Right ventricle myocardium superior (tissue), 1 donor: ENCODE results near the gene TNS1. TPM values are rescaled to one million over a fixed set of nuclear protein-coding genes. Genes with fewer than 3 reads are reported as not detected.

Experiments
- ATAC-seq: fragments of 200-7000 bp; cut with Tn5 transposase; one replicate; pipeline ENCODE4 v1.9.1; 2020; ENCODE audit warnings: mild to moderate bottlenecking; ENCODE audit not compliant: poor library complexity
- DNase-seq: peaks from one replicate; pipeline ENCODE4 v3.0.0-alpha.2; 2020
- intact Hi-C: fragments of 100-400 bp; cut with DNase I; formaldehyde crosslinking; loops from one replicate; pipeline ENCODE4 v1.11.2; 2022
- total RNA-seq: library from RNA; stranded (reverse); fragmentation: NEBNext Ultra II Directional; extraction: Animal tissue kit (Norgen Biotek cat#: 25700); gene quantifications from one replicate; pipeline ENCODE4 v1.2.1, GENCODE V29; 2021
- donor health status: DM: no; HTN: yes; CAD: no; lungs with severe emphysema.

The TNS1 gene
- total RNA-seq, 1 donor from 2014 or later = 722 TPM

- intact Hi-C loops = no loop called here
- DNase-seq (no peak), ATAC-seq (no peak)
These were observed 158.1 kb downstream of the TNS1 start for GRCh38 chr2:217844696-217845095.

GRCh38 chr2:217843324-217843723 is 159.5 kb downstream of the TNS1 start:
- no peak for DNase-seq
- intact Hi-C loops = no loop called here
- ATAC-seq = peak; percentile 49

DNA sequence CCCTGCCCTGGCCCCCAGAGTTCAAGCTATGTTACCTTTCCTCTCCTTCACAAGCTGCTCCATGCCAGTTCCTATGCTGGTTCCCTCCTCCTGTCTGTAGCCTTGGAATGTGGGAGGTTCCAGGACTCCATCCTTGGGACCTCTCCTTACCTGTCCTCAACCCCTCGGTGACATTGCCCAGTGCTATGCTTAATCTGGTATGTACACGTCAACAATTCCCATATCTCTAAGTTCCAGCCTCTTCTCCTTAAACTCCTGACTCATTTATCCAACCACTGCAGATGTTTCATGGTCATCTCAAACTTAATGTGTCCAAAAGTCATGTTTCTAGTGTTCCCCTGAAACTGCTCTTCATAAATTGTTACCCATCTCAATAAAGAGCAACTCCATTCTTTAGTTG is 160.8 kb downstream of the TNS1 start:
- intact Hi-C loops = no loop called here
- DNase-seq (no peak), ATAC-seq (no peak)

DNA sequence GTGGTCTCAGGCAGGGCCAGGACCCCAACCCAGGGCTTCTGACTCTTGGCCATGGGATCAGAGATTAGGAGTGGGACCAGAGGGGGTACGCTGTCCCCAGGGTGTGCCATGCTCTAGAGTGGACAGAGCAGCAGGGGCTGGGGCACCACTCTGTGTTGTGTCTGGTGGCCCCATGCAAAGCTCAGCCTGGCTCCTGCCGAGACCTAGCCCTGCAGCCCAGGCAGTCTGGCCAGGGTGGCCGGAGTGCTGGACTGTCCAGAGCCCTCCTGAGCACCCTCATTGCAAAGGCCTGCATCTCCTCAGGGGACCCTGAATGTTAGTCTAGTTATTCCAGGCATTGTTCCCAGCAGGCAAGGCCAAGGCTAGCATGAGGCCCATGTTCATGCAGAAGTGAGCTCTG is 162.3 kb downstream of the TNS1 start:
- no peak for ATAC-seq
- intact Hi-C loops = no loop called here
- DNase-seq = peak; percentile 35

GRCh38 chr2:217839750-217840107 is 163.1 kb downstream of the TNS1 start:
- intact Hi-C loops = no loop called here

GRCh38 chr2:217839073-217839749 is 163.6 kb downstream of the TNS1 start:
- peak; percentile 37 for DNase-seq
- intact Hi-C loops = no loop called here
- no peak for ATAC-seq

More at GRCh38 chr2:217839750-217840107, 163.1 kb downstream of the TNS1 start:
- ATAC-seq = no peak
- peak; percentile 41 for DNase-seq

GRCh38 chr2:217838409-217838831 is 164.4 kb downstream of the TNS1 start:
- peak; percentile 33 for ATAC-seq
- peak; percentile 68 for DNase-seq
- intact Hi-C loops = no loop called here

DNA sequence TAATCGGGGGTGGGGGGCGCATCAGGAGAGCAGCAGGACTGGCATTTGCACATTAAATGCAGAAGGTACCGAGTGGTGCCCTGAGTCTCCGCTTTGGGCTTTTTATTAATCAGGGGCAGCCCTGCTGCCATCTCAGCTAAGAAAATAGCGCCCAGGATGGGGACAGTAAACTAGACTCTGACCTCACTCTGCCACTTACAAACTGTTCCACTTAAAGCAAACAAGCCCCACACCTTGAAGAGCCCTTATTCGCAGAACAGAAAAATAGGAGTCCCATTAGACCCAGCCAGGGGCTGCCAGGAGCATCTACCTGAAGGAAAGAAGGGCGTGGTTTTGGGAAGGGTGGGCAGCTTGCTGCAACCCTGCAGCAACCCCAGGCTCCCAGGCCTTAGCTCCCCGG is 165.3 kb downstream of the TNS1 start:
- no peak for ATAC-seq
- peak; percentile 32 for DNase-seq
- intact Hi-C loops = no loop called here

DNA sequence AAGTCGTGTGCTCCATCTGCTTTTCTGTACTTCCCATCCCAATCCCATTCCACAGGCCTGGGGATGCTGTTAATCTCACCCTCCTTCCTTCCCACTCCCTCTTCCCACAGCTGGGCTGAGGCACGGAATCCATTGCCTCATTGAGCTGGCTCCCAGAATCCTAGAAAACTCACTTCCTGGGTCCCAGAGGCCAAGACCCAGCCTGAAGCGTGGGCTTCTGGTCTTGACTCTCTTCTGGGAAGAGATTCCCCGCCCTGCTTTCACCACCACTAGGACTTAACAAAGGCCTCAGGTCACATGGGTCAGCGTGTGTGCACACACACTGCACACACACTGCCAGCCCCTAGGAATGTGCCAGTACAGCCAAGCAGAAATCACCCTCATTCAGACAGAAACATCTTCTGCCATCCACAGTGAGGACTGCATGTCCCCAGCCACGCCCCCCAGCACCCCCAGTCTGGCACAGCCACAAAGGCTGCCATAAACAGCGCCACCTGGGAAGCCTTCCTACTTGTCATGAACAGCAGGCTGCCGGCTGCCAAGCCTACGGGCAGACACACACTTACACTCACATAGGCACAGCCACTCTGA is 165.8 kb downstream of the TNS1 start:
- intact Hi-C loops = no loop called here
- ATAC-seq (peak; percentile 58), DNase-seq (peak; percentile 93)

DNA sequence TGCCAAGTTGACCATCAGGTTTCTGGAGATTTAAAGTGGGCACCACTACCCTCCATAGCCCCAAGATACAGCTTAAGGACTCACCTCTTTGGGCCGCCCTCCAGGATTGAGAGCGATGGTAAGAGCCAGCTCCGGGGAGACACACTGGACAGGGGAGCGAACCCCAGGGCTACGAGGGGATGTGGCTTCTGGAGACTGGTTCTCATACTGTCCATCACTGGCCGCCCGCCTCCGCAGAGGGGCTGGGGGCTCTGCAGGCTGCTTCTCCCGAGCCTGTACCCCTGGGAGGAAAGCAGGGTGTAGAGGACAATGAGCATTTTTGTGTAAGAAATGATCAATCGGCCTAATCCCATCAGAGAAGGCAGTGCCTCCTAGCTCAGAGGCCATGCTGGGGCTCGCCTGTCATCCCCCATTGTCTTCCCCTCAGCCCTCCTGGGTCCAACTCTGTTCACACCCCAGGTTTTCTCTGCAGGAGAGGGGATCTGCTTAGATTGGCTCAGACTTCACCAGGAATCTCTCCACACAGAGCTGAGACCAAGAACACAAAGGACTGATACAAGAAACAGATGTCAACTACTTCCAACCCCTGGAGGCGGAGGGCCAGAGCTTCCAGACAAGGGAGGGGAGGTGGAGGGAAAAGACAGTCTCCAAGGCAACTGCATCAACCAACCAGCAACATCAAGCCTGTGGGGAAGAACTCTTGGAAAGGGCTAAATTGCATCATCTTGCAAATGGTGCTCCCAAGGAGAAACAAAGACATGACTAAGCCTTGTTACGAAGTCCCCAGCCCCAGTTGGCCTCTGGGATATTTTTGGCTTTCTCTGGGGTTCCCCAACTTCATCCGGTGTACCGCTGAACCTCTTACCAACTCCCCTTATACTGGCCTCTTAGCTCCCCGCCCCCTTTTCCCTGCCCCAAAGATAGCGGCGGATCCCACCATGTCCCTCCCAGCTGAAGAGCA is 166.6 kb downstream of the TNS1 start:
- ATAC-seq (peak; percentile 34), DNase-seq (peak; percentile 85)
- intact Hi-C loops = no loop called here

DNA sequence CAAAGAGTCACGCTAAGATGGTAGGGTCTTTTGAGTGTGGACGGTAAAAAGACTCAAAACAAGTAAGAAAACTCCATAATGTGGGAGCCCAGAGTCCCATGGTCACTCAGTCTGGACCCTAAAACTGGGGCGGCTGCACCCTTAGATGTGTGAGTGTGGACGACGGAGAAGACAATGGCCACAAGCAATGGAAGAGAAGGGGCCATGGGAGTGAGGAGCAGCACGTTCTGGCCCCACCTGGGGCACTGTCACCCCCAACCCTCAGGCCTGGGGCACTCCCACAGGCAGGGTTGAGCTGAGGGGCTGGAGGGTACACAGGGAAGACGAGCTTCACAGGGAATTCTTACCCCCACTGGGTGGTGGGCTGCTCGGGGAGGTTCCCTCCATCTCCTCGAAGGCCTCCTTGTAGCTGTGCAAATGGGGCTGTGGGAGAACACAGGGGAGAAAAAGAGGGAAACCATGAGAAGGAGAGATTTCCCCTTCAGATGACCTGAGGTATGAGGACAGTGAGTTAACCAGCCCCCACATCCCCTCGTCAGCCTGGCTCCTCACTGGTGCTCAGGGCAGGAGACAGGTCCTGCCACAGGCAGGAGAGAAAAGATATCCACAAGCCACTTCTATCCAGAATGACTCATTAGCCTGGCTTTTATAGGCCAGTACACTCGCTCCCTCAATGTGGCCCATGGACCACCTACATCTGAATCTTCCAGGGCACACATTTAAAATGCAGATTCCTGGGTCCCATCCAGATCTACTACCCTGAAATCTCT is 167.9 kb downstream of the TNS1 start:
- no peak for DNase-seq
- ATAC-seq = no peak
- intact Hi-C loops = no loop called here

DNA sequence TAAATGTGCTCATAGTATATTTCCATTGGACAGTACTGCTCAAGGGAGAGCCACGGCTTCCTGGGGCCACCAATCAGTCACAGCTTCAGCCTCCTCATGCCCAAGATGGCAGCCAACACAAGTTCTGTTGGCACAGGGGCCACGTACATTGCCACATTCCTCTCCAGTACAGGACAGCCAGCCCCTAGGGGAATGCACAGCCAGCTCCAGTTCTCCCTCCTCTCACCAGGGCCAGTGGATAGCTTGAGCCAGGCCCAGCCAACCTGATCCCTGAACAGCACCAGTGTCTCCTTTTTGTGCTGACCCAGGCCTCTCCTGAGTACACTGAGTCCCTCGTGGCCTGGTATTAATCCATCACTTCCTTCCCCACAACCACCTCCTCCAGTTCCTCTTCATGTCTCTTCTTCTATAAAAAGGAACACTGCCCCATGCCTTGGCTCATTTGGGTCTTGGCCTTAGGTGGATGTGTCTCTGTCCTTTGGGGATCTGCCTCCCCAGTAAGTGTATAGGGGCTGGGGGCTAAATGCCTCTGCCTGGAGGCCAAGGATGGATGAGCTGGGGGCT is 168.7 kb downstream of the TNS1 start:
- DNase-seq (peak; percentile 84), ATAC-seq (peak; percentile 29)
- intact Hi-C loops = no loop called here

DNA sequence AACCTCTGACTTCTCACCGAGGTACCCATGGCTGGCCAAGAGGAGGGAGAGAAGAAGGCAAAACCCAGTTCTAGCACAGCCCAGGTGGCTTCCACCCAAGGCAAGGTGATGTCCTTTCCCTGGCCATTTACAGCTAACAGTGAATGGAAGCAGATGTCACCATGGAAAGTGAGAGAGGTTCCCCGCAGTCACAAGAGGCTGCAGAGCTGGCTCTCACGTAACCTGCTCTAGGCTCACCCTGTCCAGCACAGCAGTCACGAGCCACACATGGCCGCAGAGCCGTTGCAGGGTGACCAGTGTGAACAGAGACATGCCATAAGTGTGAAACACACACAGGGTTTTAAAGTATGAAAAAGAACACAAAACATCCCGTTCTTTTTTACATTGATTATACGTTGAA is 169.4 kb downstream of the TNS1 start:
- DNase-seq (no peak), ATAC-seq (no peak)
- intact Hi-C loops = no loop called here

- ATAC-seq (no peak), DNase-seq (no peak)
- intact Hi-C loops = no loop called here
These were observed 169.8 kb downstream of the TNS1 start for GRCh38 chr2:217832987-217833386.

GRCh38 chr2:217832115-217832514 is 170.7 kb downstream of the TNS1 start:
- intact Hi-C loops = no loop called here
- ATAC-seq = peak; percentile 4
- DNase-seq = no peak

DNA sequence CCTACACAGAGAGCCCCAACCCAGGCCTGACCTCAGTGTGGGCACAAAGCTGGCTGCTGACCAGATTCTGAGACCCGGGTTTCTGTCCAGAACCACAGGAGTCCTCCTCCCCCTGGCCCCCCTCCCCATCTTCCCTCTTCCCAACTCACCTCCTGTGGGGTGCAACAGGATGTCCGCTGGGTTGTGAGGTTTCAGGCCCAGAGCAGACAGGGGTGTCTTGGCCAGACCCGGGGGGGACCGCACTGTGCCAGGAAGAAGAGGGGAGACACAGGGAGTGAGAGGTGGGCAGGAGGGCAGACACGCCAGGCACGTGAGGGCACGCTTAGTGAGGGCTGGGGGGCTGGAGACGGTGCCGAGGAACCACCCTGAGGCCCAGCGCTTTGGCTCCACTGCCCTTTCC is 171.5 kb downstream of the TNS1 start:
- no peak for DNase-seq
- intact Hi-C loops = no loop called here
- no peak for ATAC-seq

DNA sequence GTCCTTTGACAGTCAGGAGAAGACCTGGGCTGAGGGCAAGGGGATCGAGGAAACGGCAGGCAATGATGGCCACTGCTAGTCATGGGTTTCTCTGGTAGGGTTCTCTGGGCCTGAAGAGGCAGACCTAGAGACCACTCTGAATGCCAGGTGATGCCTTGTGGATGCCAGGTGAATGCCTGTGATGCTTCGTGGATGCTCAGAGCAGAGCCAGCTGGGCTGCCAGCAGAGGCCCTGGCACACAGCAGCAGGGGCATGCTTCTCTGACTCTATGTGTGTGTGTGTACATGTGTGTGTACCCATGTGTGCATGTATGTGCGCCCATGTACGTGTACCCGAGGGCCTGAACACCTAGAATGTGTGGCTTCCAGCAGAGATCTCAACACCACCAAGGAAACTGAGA is 172.0 kb downstream of the TNS1 start:
- intact Hi-C loops = no loop called here
- ATAC-seq = no peak
- no peak for DNase-seq

- ATAC-seq = no peak
- DNase-seq = no peak
- intact Hi-C loops = no loop called here
These were observed 172.7 kb downstream of the TNS1 start for GRCh38 chr2:217830061-217830460.

DNA sequence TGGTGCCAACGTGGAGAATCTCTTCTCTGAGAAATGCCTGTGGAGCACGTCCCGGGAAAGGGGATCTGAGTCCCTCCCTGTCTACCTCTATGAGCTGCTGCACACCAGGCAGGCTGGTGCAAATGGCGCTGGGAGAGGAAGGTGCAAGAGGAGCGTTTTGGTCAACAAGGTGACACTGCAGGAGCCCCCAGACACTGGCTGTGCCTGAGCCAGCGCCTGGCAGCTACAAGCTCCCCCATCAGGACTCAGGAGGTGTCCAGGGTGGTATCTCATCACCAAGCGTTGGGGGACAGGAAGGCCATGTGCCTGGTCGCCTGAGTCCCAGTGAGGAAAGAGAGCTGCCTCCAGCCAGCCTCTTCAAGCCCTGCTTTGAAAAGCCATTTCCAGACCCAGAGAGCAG is 173.4 kb downstream of the TNS1 start:
- intact Hi-C loops = no loop called here
- ATAC-seq = no peak

More for the DNA sequence above, 173.4 kb downstream of the TNS1 start:
- no peak for DNase-seq
